Activated T-cell treated with anti-CD3 and anti-CD28 coated beads, Interleukin-2, amount 50 U/mL, for 1 hour (primary cell): Measurements from ENCODE around the gene ASCC1.
A peak's percentile ranks its signal among the peaks of the same experiment; 100 is the strongest.
"Not testable (repeated sequence)": the region's sequence is repeated elsewhere in the genome, so short reads cannot be mapped to it uniquely, and the experiment has no call there.

ENCODE experiments used
- DNase-seq: peaks from one replicate; pipeline ENCODE4 v3.0.0-alpha.2; 2020

ASCC1 gene

GRCh38 chr10:72248468-72249151 is 32.5 kb upstream of the ASCC1 start:
- peak; percentile 70 for DNase-seq

- no peak for DNase-seq
These were observed 30.0 kb upstream of the ASCC1 start for GRCh38 chr10:72245949-72246525.

- no peak for DNase-seq
These were observed 28.5 kb upstream of the ASCC1 start for GRCh38 chr10:72244573-72245038.

GRCh38 chr10:72243822-72244437 is 27.9 kb upstream of the ASCC1 start:
- no peak for DNase-seq

- no peak for DNase-seq
These were observed 26.6 kb upstream of the ASCC1 start for GRCh38 chr10:72242675-72243074.

GRCh38 chr10:72241691-72242252 is 25.7 kb upstream of the ASCC1 start:
- no peak for DNase-seq

- DNase-seq, result no peak
These were observed 24.3 kb upstream of the ASCC1 start for GRCh38 chr10:72240371-72240770.

GRCh38 chr10:72239409-72239808 is 23.3 kb upstream of the ASCC1 start:
- DNase-seq, result no peak

GRCh38 chr10:72238392-72239175 is 22.5 kb upstream of the ASCC1 start:
- DNase-seq, result no peak

GRCh38 chr10:72235544-72236279 is 19.6 kb upstream of the ASCC1 start:
- no peak for DNase-seq

- no peak for DNase-seq
These were observed 18.6 kb upstream of the ASCC1 start for GRCh38 chr10:72234560-72235095.

GRCh38 chr10:72233621-72234020 is 17.5 kb upstream of the ASCC1 start:
- DNase-seq, result no peak

GRCh38 chr10:72229261-72230251 is 13.5 kb upstream of the ASCC1 start:
- DNase-seq, result no peak

GRCh38 chr10:72228318-72228751 is 12.3 kb upstream of the ASCC1 start:
- no peak for DNase-seq

GRCh38 chr10:72227826-72228225 is 11.8 kb upstream of the ASCC1 start:
- no peak for DNase-seq

- no peak for DNase-seq
These were observed 10.4 kb upstream of the ASCC1 start for GRCh38 chr10:72226418-72227027.

- DNase-seq, result not testable (repeated sequence)
These were observed 8.1 kb upstream of the ASCC1 start for GRCh38 chr10:72224191-72224590.

- no peak for DNase-seq
These were observed 7.6 kb upstream of the ASCC1 start for GRCh38 chr10:72223743-72224101.

GRCh38 chr10:72221278-72221677 is 5.2 kb upstream of the ASCC1 start:
- no peak for DNase-seq

- DNase-seq, result no peak
These were observed 4.6 kb upstream of the ASCC1 start for GRCh38 chr10:72220637-72221036.
